ENCODE measurements around the gene ACVR1C. TPM values are rescaled to one million over a fixed set of nuclear protein-coding genes. Genes with fewer than 3 reads are reported as not detected.
A peak's percentile ranks its signal among the peaks of the same experiment; 100 is the strongest.
"Not testable (repeated sequence)": the region's sequence is repeated elsewhere in the genome, so short reads cannot be mapped to it uniquely, and the experiment has no call there.

ACVR1C gene
- total RNA-seq, 1 experiment from 2014 or later, result 1.2 TPM

- POLR2A ChIA-PET, result no interaction called here
- Histone ChIP-seq H3K9me2 (ENCODE audit: insufficient read depth) (no peaks in the 10 kb centered on the region), H3K4me2 (ENCODE audit: low read length) (no peak overlapping the region), H3K9ac (ENCODE audit: low read length) (no peak overlapping the region), H3K36me3 (ENCODE audit: control insufficient read depth in 1 of 2, insufficient read depth in 2 of 2, low read length in 2 of 2) (no peaks in the 10 kb centered on the region), H3K9me3 (ENCODE audit: control insufficient read depth in 1 of 2, insufficient read depth in 1 of 2, low read depth in 1 of 2, low read length in 2 of 2) (no peaks in the 10 kb centered on the region), H3K79me2 (ENCODE audit: insufficient read depth, low read length) (no peaks in the 10 kb centered on the region), H3K27ac (ENCODE audit: low read depth, low read length) (no peak overlapping the region), H3K27me3 (ENCODE audit: insufficient read depth, low read length) (no peaks in the 10 kb centered on the region), H2AFZ (ENCODE audit: low read depth, low read length, poor library complexity, severe bottlenecking) (peak overlapping the region; percentile 67), H3K4me1 (ENCODE audit: control insufficient read depth in 1 of 2, insufficient read depth in 2 of 2, low read length in 2 of 2) (no peaks in the 10 kb centered on the region), H3K4me3 (replicated peaks in 1 of 2; ENCODE audit: low read depth in 1 of 2, low read length in 2 of 2) (no peak overlapping the region), H4K20me1 (ENCODE audit: insufficient read depth) (no peaks in the 10 kb centered on the region)
- no TSS peak for BruUV-seq (replicated peaks)
- peak; percentile 87 for ATAC-seq
- intact Hi-C loops (cut with micrococcal nuclease), result loop anchor here (2.0 to 10.0 kb wide), 2 partner anchors 202 to 438 kb away; no protein-coding TSS in a partner anchor
- CTCF ChIA-PET, result interaction anchor here (0.7 to 1.3 kb wide), 7 partner anchors 10 to 438 kb away, joined by 3 to 9 read pairs (median 3); partner anchors contain the start of gene ACVR1C
- RAD21 ChIA-PET (ENCODE audit: low non-redundant PET in 1 of 2, low total read pairs in 2 of 2, uncharacterized antibody in 2 of 2, unreplicated experiment in 2 of 2), result no interaction called here
- TF ChIP-seq RAD21 (IDR thresholded peaks at IDR 0.05; ENCODE audit: low read depth) (peak; percentile 45), MAX (IDR thresholded peaks at IDR 0.05) (peak; percentile 50), EGR1 (IDR thresholded peaks at IDR 0.05; ENCODE audit: low read depth) (no peak), YY1 (IDR thresholded peaks at IDR 0.05; ENCODE audit: extremely low read depth, insufficient replicate concordance, low read depth, low read length) (no peak), CEBPB (IDR thresholded peaks at IDR 0.05; ENCODE audit: low read depth) (no peak), CTCF (IDR thresholded peaks at IDR 0.05 in 2 of 3, conservative IDR thresholded peaks at IDR 0.05 in 1 of 3; ENCODE audit: borderline replicate concordance in 1 of 3, insufficient read depth in 1 of 3, low read depth in 2 of 3, low read length in 2 of 3) (peak; percentile 19 to 60 (median 59); a peak in 5 of 6 replicates)
- DNase-seq (ENCODE audit: low read depth, low spot score), result peak; percentile 13
Observed at GRCh38 chr2:157572725-157573124, 55.9 kb downstream of the ACVR1C start.

- intact Hi-C loops (cut with micrococcal nuclease); H3K9me3 ChIP-seq (ENCODE audit: control insufficient read depth in 1 of 2, insufficient read depth in 1 of 2, low read depth in 1 of 2, low read length in 2 of 2); RAD21 ChIA-PET (ENCODE audit: low non-redundant PET in 1 of 2, low total read pairs in 2 of 2, uncharacterized antibody in 2 of 2, unreplicated experiment in 2 of 2); H3K9ac ChIP-seq (ENCODE audit: low read length); ATAC-seq; POLR2A ChIA-PET; H3K36me3 ChIP-seq (ENCODE audit: control insufficient read depth in 1 of 2, insufficient read depth in 2 of 2, low read length in 2 of 2); CTCF ChIA-PET; H3K27ac ChIP-seq (ENCODE audit: low read depth, low read length); H2AFZ ChIP-seq (ENCODE audit: low read depth, low read length, poor library complexity, severe bottlenecking); H3K4me3 ChIP-seq (replicated peaks in 1 of 2; ENCODE audit: low read depth in 1 of 2, low read length in 2 of 2); BruUV-seq (replicated peaks); H3K79me2 ChIP-seq (ENCODE audit: insufficient read depth, low read length); H3K4me1 ChIP-seq (ENCODE audit: control insufficient read depth in 1 of 2, insufficient read depth in 2 of 2, low read length in 2 of 2); H4K20me1 ChIP-seq (ENCODE audit: insufficient read depth); H3K27me3 ChIP-seq (ENCODE audit: insufficient read depth, low read length); DNase-seq (ENCODE audit: low read depth, low spot score); H3K4me2 ChIP-seq (ENCODE audit: low read length); H3K9me2 ChIP-seq (ENCODE audit: insufficient read depth): not testable (repeated sequence)
Observed at GRCh38 chr2:157566623-157567022, 62.0 kb downstream of the ACVR1C start.

GRCh38 chr2:157566113-157566512 is 62.6 kb downstream of the ACVR1C start:
- H4K20me1 ChIP-seq (ENCODE audit: insufficient read depth); POLR2A ChIA-PET; intact Hi-C loops (cut with micrococcal nuclease); H3K4me2 ChIP-seq (ENCODE audit: low read length); CTCF ChIA-PET; H3K9me3 ChIP-seq (ENCODE audit: control insufficient read depth in 1 of 2, insufficient read depth in 1 of 2, low read depth in 1 of 2, low read length in 2 of 2); H2AFZ ChIP-seq (ENCODE audit: low read depth, low read length, poor library complexity, severe bottlenecking); RAD21 ChIA-PET (ENCODE audit: low non-redundant PET in 1 of 2, low total read pairs in 2 of 2, uncharacterized antibody in 2 of 2, unreplicated experiment in 2 of 2); BruUV-seq (replicated peaks); H3K27ac ChIP-seq (ENCODE audit: low read depth, low read length); H3K79me2 ChIP-seq (ENCODE audit: insufficient read depth, low read length); H3K9me2 ChIP-seq (ENCODE audit: insufficient read depth); H3K9ac ChIP-seq (ENCODE audit: low read length); H3K36me3 ChIP-seq (ENCODE audit: control insufficient read depth in 1 of 2, insufficient read depth in 2 of 2, low read length in 2 of 2); H3K4me3 ChIP-seq (replicated peaks in 1 of 2; ENCODE audit: low read depth in 1 of 2, low read length in 2 of 2); H3K4me1 ChIP-seq (ENCODE audit: control insufficient read depth in 1 of 2, insufficient read depth in 2 of 2, low read length in 2 of 2); ATAC-seq; H3K27me3 ChIP-seq (ENCODE audit: insufficient read depth, low read length); DNase-seq (ENCODE audit: low read depth, low spot score): not testable (repeated sequence)
